ENCODE measurements around the gene DNAL4.

Gene DNAL4

GRCh38 chr22:38784035-38784434 is 9.9 kb downstream of the DNAL4 start:
- DNase-seq (ENCODE audit: low spot score): no peak

DNA sequence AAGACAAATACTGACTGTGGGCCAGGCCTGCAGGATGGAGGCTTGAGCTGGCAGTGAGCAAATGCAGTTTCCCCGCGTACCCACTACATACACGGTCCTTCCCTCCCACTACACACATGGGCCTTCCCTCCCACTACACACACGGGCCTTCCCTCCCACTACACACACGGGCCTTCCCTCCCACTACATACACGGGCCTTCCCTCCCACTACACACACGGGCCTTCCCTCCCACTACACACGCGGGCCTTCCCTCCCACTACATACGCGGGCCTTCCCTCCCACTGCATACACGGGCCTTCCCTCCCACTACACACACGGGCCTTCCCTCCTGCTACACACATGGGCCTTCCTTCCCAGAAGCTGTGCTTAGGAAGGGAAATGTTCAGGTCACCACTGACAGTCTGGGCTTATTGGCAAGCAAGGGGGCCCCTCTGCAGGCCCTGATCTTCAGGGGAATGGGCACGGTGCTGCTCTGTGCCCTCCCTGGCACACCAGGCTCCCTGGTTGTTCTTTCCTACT is 10.8 kb downstream of the DNAL4 start:
- DNase-seq (ENCODE audit: low spot score): no peak

- DNase-seq (ENCODE audit: low spot score): no peak
These were observed 11.4 kb downstream of the DNAL4 start for GRCh38 chr22:38782402-38783094.

DNA sequence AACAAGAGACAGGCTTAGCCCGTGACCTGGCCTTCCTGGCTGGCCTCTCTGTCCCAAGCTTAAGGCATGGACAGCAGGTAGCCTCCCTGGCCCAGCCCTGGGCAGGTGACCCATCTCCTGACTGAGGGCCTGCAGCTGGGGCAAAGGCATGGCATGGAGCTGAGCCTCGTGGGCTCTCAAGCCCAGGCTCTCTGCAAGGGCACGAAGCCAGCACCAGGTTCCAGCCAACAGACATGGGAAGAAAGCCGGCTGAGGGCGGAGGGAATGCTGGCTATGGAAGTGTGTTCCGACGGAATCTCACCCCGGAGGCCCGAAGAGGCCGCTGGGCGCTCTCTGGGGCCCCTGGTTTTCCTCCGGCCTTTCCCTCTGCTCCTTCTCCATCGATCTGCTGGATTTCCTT is 12.9 kb downstream of the DNAL4 start:
- DNase-seq (ENCODE audit: low spot score): no peak

GRCh38 chr22:38777087-38777671 is 16.8 kb downstream of the DNAL4 start:
- DNase-seq (ENCODE audit: low spot score): no peak

DNA sequence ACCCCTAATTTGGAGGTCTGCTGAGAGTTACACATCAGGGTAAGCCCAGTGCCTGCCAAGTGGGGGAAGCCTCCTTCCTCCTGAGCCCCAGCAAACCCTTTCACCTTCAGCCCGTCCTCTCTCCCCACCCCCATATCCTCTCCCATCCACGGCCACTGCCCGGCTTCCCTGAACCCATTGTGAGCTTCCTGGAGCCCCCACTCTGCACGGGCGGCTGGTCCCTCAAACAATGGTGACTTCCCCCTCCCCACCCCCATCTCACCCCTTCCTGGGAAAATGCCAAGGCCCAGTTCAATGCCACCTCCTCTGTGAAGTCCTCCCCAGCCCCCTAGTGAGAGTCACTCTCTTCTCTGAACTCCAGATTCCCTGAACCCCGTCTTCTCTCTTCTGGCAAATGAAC is 17.9 kb downstream of the DNAL4 start:
- DNase-seq (ENCODE audit: low spot score): no peak

DNA sequence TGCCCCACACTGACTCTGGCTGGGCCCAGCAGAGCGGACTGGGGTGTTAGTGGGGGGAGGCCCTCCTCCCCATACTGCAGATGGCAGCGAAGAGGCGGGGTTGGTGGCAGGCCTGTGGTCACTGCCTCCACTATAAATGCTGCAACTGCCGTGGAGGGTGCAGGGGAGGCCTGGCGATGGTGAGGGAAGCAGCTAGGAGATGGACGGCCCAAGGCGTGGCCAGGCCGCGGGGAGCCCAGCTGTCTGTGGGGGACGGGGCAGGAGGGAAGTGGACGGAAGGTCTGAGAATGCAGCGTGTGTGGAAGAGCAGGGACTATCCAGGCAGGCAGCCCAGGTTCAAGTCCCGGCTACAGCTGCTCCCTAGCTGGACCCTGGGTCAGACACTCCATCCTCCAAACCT is 18.3 kb downstream of the DNAL4 start:
- DNase-seq (ENCODE audit: low spot score): no peak

GRCh38 chr22:38774496-38775166 is 19.3 kb downstream of the DNAL4 start:
- DNase-seq (ENCODE audit: low spot score): no peak

- no peak for DNase-seq (ENCODE audit: low spot score)
These were observed 20.5 kb downstream of the DNAL4 start for GRCh38 chr22:38773363-38773946.

DNA sequence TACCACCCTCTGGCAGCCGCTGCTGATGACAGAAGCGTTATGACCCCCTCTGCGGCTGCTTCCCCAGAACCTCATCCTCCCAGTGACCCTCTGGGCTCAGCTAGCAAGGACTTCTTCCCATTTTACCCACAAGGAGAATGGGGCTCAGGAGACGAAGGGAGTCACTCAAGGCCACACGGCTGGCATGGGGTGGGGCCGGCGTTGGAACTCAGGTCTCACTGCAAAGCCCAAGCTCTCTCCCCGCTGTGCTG is 21.4 kb downstream of the DNAL4 start:
- no peak for DNase-seq (ENCODE audit: low spot score)

DNA sequence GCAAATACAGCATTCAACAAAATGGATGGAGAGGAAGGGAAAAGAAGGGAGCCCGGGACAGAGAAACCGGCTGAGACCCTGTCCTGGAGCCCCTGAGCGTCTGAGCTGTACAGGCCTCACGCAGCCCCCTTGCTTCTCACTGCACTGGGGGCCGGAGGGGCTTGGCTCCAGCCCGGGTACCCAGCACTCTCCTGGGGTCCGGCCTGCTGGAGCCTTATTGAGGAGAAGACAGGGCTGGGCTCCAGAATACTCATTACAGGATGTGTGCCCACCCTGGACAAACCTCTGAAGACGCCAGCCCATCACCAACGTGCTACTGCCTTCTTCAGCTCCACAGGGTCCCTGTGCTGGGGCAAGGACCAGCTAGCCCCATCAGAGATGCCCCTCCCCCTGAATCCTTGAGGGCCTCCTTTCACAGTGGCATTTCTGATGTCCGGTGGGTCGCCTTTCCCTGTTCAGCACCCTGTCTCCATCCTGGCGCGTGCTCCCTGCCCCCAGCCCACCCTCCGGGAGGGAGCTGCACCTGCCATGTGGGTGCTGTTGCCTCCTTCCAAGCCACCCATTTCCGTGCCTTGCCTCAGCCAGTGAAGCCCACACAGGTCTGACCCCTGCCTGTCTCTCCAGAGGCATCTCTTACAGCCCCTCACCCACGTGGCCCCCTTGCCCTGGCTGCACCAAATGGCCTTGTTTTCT is 23.5 kb downstream of the DNAL4 start:
- DNase-seq (ENCODE audit: low spot score): no peak

- DNase-seq (ENCODE audit: low spot score): no peak
These were observed 25.9 kb downstream of the DNAL4 start for GRCh38 chr22:38768036-38768435.

- no peak for DNase-seq (ENCODE audit: low spot score)
These were observed 26.6 kb downstream of the DNAL4 start for GRCh38 chr22:38767313-38767712.

GRCh38 chr22:38766076-38766777 is 27.7 kb downstream of the DNAL4 start:
- peak; percentile 74 for DNase-seq (ENCODE audit: low spot score)

DNA sequence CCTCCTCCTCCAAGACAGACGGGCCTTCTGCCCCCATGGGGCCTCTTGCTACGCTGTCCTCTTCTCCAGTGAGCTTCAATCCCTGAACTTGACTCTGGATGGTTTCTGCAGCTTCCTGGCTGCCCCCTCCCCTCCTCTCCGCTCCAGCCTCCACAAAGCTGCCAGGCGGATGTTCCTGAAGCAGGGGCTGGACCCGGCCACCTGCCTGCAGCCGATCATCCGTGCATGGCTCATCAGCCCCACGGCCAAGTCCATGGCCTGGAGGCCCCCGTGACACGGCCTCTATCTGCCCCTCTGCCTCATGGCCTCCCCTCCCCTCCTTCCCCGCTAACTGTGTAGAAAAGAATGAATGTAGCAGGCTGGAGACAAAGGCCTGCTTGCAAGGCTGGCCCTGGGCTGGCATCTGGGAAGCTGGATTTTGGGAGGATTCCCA is 31.4 kb downstream of the DNAL4 start:
- no peak for DNase-seq (ENCODE audit: low spot score)

DNA sequence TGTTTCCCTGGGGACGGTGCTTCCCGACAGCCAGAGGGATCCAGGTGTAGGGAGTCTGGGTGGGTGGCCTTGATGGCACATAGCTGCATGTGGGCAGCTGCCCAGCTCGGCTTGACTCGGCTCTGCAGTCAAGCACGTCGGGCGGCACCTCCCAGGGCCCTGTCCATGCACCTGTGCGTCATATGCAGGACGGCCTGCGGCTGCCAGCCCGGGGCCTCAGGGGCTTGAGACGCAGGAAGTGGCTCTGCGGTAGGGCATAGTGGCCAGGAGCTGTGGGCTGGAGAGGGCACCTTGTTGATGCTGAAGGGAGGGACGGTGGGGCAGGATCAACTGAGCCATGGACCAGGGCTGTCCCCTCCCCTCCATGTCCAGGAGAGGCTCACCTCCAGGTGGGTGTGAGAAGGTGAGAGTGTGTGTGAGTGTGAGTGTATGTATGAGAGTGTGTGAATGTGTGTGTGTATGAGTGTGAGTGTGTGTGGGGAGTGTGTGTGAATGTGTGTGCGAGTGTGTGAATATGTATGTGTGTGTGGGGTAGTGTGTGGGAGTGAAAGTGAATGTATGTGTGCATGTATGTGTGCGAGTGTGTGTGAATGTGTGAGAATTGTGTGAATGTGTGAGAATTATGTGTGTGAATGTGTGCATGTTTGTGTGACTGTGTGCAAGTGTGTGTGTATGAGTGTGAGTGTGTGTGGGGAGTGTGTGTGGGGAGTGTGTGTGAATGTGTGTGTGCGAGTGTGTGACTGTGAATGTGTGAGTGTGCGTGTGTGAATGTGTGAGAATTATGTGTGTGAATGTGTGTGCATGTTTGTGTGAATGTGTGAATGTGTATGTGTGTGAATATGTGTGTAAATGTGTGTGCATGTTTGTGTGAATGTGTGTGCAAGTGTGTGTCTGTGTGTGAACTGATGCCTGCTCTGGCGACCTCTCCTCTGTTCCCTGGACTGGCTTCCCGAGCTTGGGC is 32.5 kb downstream of the DNAL4 start:
- no peak for DNase-seq (ENCODE audit: low spot score)

DNA sequence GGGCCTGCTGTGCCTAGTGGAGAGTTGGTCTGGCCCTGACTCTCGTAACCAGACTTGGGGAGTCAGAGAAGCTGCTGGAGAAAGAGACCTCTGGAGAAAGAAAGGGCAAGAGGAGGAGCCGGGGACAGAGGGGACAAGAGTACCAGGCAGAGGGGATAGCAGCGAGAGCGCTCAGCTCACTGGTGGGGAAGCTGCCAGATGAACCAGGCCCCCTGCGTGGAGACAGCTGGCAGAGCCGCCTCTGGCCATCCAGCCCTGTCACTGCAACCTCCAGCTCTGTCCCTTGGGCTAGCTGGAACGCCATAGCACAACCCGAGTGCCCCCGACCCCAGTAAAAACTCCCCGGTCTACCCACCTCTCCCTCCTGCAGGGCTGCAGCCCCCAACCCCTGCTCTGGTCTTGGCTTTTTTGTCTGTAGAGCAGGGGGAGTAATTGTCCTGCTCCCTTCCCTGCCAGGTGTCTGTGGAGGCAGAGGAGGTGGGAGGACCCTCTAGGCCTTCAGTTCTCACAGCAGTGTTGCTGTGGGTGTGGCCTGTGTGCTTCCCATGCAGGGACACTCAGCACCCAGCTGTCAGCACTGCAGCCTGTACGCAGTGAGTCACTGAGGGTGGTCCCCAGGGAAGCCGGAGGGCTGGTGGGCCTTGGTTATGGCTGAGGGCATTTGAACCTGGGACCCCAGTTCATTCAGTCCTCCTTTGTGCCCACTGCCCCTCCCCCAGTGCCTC is 33.3 kb downstream of the DNAL4 start:
- DNase-seq (ENCODE audit: low spot score): peak; percentile 78

DNA sequence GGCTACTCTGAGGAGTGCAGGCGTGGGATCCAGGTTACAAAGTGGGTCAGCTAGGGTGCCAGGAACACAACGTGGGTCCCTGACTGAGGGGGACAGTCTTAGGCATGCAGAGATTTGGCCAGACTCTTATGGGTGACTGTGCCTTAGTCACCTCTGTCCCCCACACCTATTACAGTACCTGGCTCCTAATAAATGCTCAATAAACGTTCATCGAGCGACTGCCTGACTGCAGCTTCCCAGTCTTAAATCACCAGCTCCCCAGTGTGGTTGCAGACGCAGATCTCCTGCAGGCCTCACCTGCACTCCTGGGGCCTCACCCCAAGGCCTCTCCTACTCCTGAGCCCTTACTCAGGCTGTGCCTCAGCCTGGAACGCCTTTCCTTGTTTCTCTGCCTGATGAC is 34.9 kb downstream of the DNAL4 start:
- no peak for DNase-seq (ENCODE audit: low spot score)

DNA sequence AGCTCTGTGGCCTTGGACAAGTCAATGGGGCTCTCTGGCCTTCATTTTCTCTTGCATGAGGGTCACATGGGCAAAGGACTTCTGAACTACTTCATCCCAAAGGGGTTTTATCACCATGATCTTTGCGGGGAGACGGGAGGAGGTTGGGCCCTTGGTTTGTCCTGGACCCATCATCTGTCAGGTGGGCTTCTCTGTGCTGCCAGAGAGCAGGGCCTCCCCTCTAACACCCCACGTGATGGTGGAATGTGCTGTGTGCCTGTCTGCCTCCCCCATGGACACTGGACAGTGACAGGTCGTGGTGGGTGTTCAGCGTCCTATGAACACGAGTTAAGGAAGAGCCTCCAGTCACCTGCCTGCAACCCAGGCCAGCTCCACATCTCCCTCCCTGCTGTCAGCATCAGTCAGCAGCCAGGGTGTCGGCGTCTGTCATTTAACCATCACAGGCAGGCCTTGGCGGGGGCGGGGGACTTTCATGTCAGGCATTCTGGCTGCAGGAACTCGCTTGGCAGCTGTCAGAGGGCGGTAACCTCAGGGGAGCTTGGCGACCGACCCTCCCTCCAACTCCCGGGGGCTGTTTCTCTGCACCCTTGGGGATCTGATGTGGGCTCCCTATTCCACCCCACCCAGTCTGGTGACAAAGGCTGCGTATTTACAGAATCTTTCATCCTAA is 35.5 kb downstream of the DNAL4 start:
- no peak for DNase-seq (ENCODE audit: low spot score)

DNA sequence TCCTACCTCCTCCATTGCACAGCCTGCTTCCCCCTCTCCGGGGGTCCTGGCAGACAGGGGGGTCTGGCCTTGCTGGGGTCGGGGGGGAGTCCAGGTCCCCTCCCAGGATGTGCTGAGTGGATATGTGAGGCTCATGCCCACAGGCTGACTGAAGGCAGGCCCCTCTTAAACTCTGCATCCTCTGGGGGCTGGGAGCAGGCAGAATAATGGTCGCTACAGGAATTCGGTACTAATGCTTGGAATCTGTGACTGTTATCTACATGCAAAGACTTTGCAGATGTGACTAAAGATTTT is 36.5 kb downstream of the DNAL4 start:
- no peak for DNase-seq (ENCODE audit: low spot score)

Data from hepatic stellate cell (primary cell).